Body of pancreas (tissue), 4 donors: Measurements from ENCODE around the gene SLC9A8.

ENCODE experiments used
- POLR2A ChIP-seq, 3 donors: fragments of 450-650 bp; IDR thresholded peaks; one replicate each; pipeline ENCODE4 v1.6.1; 2016; ENCODE audit warnings: antibody characterized with exemption in 3 of 3, mild to moderate bottlenecking in 2 of 3
- TF ChIP-seq, protein P1 (sequence below), 7 experiments: fragments of 450-650 bp in 4 of 7; fragments of 200-600 bp in 3 of 7; sonication (generic) in 3 of 7; IDR thresholded peaks; one replicate each; pipeline ENCODE4 v1.5.1; 2016 to 2019; ENCODE audit warnings: antibody characterized with exemption in 7 of 7

GRCh38 chr20:49890471-49891361 is 78.1 kb downstream of the SLC9A8 start:
- TF ChIP-seq, protein P1, sequence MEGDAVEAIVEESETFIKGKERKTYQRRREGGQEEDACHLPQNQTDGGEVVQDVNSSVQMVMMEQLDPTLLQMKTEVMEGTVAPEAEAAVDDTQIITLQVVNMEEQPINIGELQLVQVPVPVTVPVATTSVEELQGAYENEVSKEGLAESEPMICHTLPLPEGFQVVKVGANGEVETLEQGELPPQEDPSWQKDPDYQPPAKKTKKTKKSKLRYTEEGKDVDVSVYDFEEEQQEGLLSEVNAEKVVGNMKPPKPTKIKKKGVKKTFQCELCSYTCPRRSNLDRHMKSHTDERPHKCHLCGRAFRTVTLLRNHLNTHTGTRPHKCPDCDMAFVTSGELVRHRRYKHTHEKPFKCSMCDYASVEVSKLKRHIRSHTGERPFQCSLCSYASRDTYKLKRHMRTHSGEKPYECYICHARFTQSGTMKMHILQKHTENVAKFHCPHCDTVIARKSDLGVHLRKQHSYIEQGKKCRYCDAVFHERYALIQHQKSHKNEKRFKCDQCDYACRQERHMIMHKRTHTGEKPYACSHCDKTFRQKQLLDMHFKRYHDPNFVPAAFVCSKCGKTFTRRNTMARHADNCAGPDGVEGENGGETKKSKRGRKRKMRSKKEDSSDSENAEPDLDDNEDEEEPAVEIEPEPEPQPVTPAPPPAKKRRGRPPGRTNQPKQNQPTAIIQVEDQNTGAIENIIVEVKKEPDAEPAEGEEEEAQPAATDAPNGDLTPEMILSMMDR (IDR thresholded peaks at IDR 0.05): no peak
- no peak for TF ChIP-seq POLR2A (IDR thresholded peaks at IDR 0.05)
